Activated CD8-positive, alpha-beta memory T cell treated with anti-CD3 and anti-CD28 coated beads for 4 hours (primary cell): Measurements from ENCODE around the gene BABAM2.
"Not testable (repeated sequence)": the region's sequence is repeated elsewhere in the genome, so short reads cannot be mapped to it uniquely, and the experiment has no call there.

Experiments used
- DNase-seq, 2 donors: peaks; one replicate each; pipeline ENCODE4 v3.0.0-alpha.2; 2020; ENCODE audit warnings: low read depth in 2 of 2

Gene BABAM2

DNA sequence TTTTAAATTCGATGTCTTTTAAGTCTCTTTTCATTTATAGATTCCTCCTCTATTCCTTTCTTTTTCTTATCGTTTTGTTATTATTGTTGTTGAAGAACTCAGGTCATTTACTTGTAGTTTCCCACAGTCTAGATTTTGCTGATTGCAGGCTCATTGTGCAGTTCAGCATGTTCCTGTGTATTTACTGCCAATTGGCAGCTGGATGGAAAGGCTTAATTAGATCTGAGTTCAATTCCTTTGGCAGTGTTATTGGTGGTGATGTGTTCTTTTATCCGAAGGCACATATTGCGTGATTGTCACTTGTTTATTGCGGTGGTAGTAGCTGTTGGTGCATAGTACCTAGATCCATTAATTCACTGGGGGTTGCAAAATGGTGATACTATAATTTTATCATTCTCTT, 180.7 kb downstream of the BABAM2 start:
- no peak for DNase-seq

DNA sequence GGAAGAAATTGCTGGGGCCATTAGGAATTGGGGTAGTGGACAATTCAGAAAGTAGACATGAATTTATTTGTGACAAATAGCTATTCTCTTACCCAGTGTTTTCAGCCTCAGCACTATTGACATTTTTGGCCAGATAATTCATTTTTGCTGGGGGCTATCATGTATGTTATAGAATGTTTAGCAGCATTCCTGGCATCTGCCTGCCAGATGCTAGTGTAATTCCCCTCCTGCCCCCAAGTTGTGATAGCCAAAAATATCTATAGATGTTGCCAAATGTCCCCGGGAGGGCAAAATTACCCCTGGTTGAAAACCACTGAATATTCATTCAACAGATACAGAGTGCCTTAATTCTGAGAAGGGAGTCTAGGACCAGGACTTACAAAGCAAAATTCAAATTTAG, 183.6 kb downstream of the BABAM2 start:
- no peak for DNase-seq

DNA sequence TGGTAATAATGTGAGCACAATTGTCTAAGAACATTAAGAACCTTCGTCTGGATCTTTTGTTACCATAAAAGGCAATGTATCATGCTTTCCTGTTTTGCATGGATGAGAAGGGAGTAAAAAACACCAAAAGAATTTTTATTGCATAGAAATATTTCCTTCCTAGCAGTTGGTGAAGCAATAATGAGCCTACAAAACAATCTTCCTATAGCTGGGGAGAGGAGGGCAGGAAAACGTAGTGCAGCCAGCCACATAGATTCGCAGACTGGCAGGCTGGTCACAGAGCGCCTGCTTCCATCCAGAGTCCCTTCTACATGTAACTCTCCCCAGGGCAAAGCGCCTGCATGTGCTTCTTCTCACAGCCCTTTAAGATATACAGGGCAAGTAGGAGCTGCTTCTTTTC, 190.4 kb downstream of the BABAM2 start:
- DNase-seq = no peak

DNA sequence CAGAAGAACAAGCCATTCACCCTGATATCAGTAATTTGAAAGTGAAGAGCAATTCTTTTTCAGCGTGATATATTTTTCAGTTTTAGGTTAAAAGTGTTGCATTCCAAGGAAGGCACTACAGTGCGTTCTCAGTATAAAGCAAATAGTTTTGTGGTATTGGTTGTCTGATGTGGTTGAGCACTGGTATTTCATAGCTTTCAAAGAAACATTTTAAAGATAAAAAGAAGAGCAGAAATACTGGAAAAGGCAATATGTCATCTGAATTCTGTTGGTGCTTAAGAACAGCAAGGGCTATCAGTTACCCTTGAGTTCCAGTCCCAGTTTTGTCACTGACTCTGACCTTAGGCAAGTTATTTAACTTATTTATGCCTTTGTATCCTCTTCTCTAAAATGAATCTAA, 191.6 kb downstream of the BABAM2 start:
- DNase-seq = no peak

DNA sequence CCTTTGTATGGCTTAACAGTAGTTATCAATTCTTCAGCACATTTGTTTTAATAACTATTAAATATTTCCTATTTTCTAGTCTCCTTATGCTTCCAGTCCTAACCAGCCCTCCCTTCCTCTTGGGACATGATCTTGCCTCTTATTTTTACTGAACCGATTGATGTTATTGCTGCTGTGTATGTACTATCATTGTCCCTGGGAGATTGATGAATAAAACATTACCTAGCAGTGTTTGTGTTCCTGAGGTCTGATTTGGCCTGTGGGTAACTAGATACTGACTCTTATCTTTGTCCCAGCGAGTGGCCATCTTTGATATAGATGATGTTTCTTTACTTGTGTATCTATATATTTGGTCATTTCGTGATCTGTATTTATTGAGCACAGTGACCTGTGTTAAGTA, 192.9 kb downstream of the BABAM2 start:
- DNase-seq = no peak

GRCh38 chr2:28084564-28084963, 194.0 kb downstream of the BABAM2 start:
- DNase-seq = no peak

DNA sequence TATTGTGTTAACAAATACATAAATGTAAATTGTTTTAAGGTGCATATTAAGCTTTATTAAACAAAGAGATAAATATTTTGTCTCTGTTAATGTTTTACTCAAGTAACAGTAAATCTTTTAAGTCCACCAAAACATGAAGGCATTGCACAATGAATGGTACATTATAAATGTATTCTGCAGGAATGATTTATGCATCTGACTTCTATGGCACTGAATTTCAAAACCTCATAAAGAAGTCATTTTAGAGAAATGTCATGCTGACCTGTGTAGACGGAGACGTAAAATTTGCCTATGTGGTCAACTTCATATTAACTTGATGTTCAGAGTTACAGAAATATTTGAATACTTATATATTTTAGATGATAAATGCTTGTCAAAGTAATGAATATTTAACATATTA, 194.7 kb downstream of the BABAM2 start:
- DNase-seq = no peak

- DNase-seq = no peak
Measured at GRCh38 chr2:28086611-28087010, 196.1 kb downstream of the BABAM2 start.

DNA sequence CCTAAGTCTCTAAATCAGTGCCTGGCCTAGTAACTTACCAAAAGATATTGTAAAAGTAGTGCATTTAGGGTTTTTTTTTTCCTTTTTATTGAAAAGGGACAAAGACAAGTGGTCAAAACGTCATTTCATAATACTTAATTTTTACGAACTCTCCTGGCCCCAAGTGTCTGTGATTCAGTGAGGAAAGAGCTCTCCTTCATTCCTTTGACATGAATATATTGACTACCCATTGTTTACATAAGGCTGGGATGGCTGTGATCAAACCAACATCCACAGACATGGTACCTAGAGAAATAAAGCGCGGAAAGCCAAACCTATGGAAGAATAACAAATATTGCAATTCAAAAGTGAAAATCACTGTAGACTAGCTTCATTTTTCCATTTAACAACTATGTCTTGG, 198.4 kb downstream of the BABAM2 start:
- no peak for DNase-seq

GRCh38 chr2:28089486-28089885, 199.0 kb downstream of the BABAM2 start:
- no peak for DNase-seq

DNA sequence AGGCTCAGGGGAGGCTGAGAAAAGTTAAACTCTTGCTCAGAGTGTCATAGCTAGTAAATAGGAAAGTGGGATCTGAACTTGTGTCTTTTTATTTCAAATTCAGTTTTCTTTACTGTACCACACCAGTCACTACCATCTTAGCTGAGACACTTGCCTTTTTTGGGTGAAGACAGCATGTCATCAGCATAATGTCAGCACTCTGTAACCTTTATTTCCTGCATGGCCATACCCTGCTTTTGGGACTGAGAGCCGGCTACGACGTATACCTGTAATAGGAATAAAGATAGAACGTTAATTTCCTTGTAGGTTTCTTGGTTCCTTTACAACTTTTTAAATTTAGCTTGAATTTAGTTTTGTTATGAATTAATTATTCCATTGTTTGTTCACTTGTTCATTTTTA, 202.8 kb downstream of the BABAM2 start:
- DNase-seq = no peak

- DNase-seq = no peak
Measured at GRCh38 chr2:28093768-28094167, 203.2 kb downstream of the BABAM2 start.

GRCh38 chr2:28094739-28095138, 204.2 kb downstream of the BABAM2 start:
- no peak for DNase-seq

GRCh38 chr2:28095622-28096021, 205.1 kb downstream of the BABAM2 start:
- DNase-seq = no peak

- DNase-seq = no peak
Measured at GRCh38 chr2:28096421-28096820, 205.9 kb downstream of the BABAM2 start.

DNA sequence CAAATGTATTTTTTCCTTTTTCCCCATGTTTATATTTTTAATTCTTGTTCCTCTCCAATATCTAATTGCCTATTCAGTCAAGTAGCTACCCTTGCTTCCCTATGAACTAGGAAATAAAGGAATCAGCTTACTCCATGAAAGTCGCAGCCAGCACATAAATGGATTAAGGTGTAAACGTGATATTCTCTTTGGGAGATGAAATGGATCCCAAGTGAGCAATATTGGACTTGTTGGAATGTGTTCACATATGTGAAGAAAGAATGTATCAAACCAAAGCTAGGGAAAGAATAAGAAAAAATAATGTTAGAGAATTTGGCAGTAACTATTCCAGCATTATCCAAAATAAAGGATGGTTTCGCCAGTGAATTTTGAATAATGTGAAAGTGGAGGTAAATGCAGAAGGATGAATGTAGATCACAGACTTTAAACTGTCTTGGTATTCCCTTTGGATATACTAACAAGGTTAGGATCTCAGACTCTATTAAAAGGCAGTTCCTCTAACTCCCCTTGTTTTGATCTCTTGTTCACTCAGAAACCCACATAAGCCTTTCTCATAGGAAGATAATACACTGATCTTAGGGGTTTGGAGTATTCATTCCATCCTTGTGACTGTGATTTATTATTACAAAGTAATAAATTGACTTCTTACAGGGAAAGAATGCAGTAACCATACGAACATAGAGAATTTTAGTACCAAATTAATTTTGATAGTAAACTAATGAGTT, 208.1 kb downstream of the BABAM2 start:
- DNase-seq = no peak

- no peak for DNase-seq
Measured at GRCh38 chr2:28101123-28101522, 210.6 kb downstream of the BABAM2 start.

- no peak for DNase-seq
Measured at GRCh38 chr2:28101892-28102291, 211.4 kb downstream of the BABAM2 start.

GRCh38 chr2:28102455-28102874, 211.9 kb downstream of the BABAM2 start:
- DNase-seq = no peak

DNA sequence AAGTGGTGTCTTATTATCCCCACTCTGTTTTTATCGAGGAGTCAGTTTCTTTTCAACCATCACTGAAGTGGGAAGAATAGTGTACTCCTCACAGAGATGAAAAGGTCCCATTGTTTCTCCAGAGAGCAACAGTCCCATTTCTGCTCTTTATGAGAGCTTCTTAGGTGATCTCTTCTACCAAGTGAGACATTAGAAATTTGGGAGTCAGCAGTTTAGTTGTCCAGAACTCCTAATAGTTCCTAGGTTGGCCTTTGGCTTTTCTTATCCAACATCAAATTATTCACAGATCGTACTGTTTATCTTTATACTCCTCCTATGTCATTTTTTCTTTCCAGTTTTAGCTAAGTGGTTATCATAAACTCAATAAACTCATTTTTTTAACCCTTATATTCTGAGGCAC, 213.1 kb downstream of the BABAM2 start:
- DNase-seq = no peak

DNA sequence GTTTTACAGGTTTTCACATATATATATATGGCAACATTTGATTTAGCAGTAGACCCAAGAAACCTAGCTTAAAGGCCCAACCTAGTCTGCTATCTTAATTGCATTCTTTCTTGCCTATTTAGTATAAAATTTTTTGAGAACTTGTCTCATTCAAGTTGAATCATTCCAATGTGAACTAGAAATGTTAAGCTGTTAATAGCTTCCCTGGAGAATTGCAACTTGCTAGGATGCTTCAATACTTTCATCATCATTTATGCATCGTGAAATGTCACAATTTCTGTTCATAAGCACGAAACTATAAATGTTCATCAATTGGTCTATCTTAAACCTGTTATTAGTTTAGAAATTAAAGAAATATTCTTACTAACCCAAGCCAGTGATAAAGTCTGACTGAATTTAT, 217.6 kb downstream of the BABAM2 start:
- DNase-seq = no peak

DNA sequence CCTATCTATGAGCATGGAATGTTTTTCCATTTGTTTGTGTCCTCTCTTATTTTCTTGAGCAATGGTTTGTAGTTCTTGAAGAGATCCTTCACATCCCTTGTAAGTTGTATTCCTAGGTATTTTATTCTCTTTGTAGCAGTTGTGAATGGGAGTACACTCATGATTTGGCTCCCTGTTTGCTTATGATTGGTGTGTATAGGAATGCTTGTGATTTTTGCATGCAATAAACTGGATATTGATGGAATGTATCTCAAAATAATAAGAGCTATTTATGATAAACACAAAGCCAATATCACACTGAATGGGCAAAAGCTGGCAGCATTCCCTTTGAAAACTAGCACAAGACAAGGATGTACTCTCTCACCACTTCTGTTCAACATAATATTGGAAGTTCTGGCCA, 223.2 kb downstream of the BABAM2 start:
- DNase-seq = not testable (repeated sequence)

GRCh38 chr2:28117104-28117596, 226.6 kb downstream of the BABAM2 start:
- no peak for DNase-seq

GRCh38 chr2:28119631-28120030, 229.1 kb downstream of the BABAM2 start:
- DNase-seq = no peak
